ENCODE data around the gene LGALS13. TPM values are rescaled to one million over a fixed set of nuclear protein-coding genes. Genes with fewer than 3 reads are reported as not detected.

The LGALS13 gene
- total RNA-seq, 1 donor from 2014 or later = not detected

- no peak overlapping the region for H3K27ac ChIP-seq
- intact Hi-C loops (cut with DNase I) = no loop called here
- H3K27me3 ChIP-seq = no peaks in the 10 kb centered on the region
- no peaks in the 10 kb centered on the region for H3K9me3 ChIP-seq
- DNase-seq (ENCODE audit: extremely low spot score in 2 of 2) = no peak
- H3K4me1 ChIP-seq = peaks cover 4% of the 10 kb centered on the region
- TF ChIP-seq POLR2AphosphoS5 (IDR thresholded peaks at IDR 0.05; ENCODE audit: insufficient read depth in 1 of 2, low read depth in 1 of 2) (no peak), CTCF (IDR thresholded peaks at IDR 0.05) (no peak), POLR2A (IDR thresholded peaks at IDR 0.05) (no peak)
- H3K4me3 ChIP-seq = no peak overlapping the region
- no peaks in the 10 kb centered on the region for H3K36me3 ChIP-seq
Observed at GRCh38 chr19:39557811-39558623, 44.3 kb upstream of the LGALS13 start.

DNA sequence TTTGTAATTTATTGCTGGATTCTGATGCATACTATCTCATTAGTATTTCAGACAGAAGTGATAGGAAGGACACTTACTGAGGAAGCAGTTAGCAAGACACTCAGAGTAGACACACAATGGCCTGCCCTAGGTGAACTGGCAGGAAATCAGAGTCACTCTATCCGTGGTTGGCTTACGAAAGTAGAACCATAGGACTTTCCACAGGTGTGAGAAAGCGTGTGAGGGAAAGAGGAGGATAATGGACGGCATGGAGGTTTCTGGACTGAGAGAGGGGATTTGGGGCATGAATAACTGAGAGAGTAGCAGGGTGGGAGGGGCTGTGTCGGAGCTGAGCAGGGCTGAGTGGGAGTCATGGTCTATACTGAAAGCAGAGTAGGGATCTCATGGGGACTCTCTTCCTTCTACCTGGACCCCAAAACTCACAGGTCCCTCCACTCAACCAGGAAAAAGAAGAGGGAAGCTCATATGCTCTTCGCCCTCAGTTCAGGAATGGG lies 43.7 kb upstream of the LGALS13 start:
- intact Hi-C loops (cut with DNase I) = no loop called here
- Histone ChIP-seq H3K9me3 (no peaks in the 10 kb centered on the region), H3K27ac (no peak overlapping the region), H3K36me3 (no peaks in the 10 kb centered on the region), H3K4me3 (no peak overlapping the region), H3K4me1 (peaks cover 4% of the 10 kb centered on the region), H3K27me3 (no peaks in the 10 kb centered on the region)
- no peak for DNase-seq (ENCODE audit: extremely low spot score in 2 of 2)
- TF ChIP-seq POLR2AphosphoS5 (IDR thresholded peaks at IDR 0.05; ENCODE audit: insufficient read depth in 1 of 2, low read depth in 1 of 2) = no peak
- no peak for TF ChIP-seq POLR2A (IDR thresholded peaks at IDR 0.05)
- TF ChIP-seq CTCF (IDR thresholded peaks at IDR 0.05) = no peak

- intact Hi-C loops (cut with DNase I) = no loop called here
- Histone ChIP-seq H3K4me3 (no peak overlapping the region), H3K36me3 (no peaks in the 10 kb centered on the region), H3K9me3 (no peaks in the 10 kb centered on the region), H3K27me3 (no peaks in the 10 kb centered on the region), H3K4me1 (no peaks in the 10 kb centered on the region), H3K27ac (no peak overlapping the region)
- no peak for TF ChIP-seq POLR2AphosphoS5 (IDR thresholded peaks at IDR 0.05; ENCODE audit: insufficient read depth in 1 of 2, low read depth in 1 of 2)
- no peak for TF ChIP-seq CTCF (IDR thresholded peaks at IDR 0.05)
- no peak for TF ChIP-seq POLR2A (IDR thresholded peaks at IDR 0.05)
- no peak for DNase-seq (ENCODE audit: extremely low spot score in 2 of 2)
Observed at GRCh38 chr19:39563408-39563807, 38.9 kb upstream of the LGALS13 start.

GRCh38 chr19:39566064-39566463 lies 36.3 kb upstream of the LGALS13 start:
- H3K27me3 ChIP-seq = no peaks in the 10 kb centered on the region
- H3K4me1 ChIP-seq = no peaks in the 10 kb centered on the region
- no peaks in the 10 kb centered on the region for H3K9me3 ChIP-seq
- H3K4me3 ChIP-seq = no peak overlapping the region
- no peak overlapping the region for H3K27ac ChIP-seq
- no peaks in the 10 kb centered on the region for H3K36me3 ChIP-seq
- no peak for TF ChIP-seq POLR2A (IDR thresholded peaks at IDR 0.05)
- TF ChIP-seq CTCF (IDR thresholded peaks at IDR 0.05) = no peak
- no peak for TF ChIP-seq POLR2AphosphoS5 (IDR thresholded peaks at IDR 0.05; ENCODE audit: insufficient read depth in 1 of 2, low read depth in 1 of 2)
- no peak for DNase-seq (ENCODE audit: extremely low spot score in 2 of 2)
- intact Hi-C loops (cut with DNase I) = no loop called here

GRCh38 chr19:39568604-39569003 lies 33.7 kb upstream of the LGALS13 start:
- TF ChIP-seq POLR2A (IDR thresholded peaks at IDR 0.05) (no peak), CTCF (IDR thresholded peaks at IDR 0.05) (no peak), POLR2AphosphoS5 (IDR thresholded peaks at IDR 0.05; ENCODE audit: insufficient read depth in 1 of 2, low read depth in 1 of 2) (no peak)
- no peaks in the 10 kb centered on the region for H3K4me1 ChIP-seq
- intact Hi-C loops (cut with DNase I) = no loop called here
- H3K9me3 ChIP-seq = no peaks in the 10 kb centered on the region
- H3K27me3 ChIP-seq = no peaks in the 10 kb centered on the region
- DNase-seq (ENCODE audit: extremely low spot score in 2 of 2) = no peak
- no peak overlapping the region for H3K4me3 ChIP-seq
- H3K36me3 ChIP-seq = no peaks in the 10 kb centered on the region
- no peak overlapping the region for H3K27ac ChIP-seq
